Neural progenitor cell (in vitro differentiated cells): ENCODE data around the gene CCDC74A.
"Not testable (repeated sequence)": the region's sequence is repeated elsewhere in the genome, so short reads cannot be mapped to it uniquely, and the experiment has no call there.

Experiments
- EZH2 ChIP-seq: fragments of 200-600 bp; sonication (generic); IDR thresholded peaks from 2 replicates; pipeline ENCODE4 v1.6.1; 2017; ENCODE audit warnings: antibody characterized with exemption, mild to moderate bottlenecking, moderate library complexity
- TF ChIP-seq, protein P1 (sequence below): fragments of 200-600 bp; sonication (generic); IDR thresholded peaks from 2 replicates; pipeline ENCODE4 v1.5.1; 2017; ENCODE audit warnings: antibody characterized with exemption, mild to moderate bottlenecking

DNA sequence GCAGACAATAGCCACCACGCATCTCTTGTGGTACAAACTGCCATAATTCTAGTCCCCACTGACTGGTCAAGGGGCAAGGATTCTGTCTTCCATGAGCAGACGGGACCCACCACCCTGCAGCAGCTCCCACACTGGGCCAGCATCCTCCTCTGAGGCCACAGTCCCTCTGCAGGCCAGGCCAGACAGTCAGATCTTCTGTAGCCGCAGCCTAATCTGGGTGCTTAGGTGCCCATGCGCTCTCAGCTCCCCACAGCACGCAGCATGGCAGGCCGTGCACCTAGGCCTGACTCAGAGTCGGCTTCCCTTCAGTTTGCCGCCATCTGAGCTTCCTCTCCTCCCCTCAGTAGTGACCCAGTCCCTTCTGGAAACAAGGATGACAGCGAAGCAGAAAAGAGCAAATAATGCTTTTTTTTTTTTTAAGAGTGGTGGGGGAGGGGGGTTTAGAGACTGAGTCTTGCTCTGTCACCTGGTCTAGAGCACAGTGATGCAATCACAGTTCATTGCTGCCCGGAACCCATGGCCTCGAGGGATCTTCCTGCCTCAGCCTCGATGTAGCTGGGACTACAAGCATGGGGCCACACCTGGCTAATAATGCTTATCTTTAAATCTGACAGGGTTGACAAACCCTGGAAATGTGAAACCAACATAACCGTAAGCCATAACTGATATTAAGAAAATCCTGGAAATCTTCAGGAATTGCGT is 41.3 kb upstream of the CCDC74A start:
- TF ChIP-seq, protein P1, sequence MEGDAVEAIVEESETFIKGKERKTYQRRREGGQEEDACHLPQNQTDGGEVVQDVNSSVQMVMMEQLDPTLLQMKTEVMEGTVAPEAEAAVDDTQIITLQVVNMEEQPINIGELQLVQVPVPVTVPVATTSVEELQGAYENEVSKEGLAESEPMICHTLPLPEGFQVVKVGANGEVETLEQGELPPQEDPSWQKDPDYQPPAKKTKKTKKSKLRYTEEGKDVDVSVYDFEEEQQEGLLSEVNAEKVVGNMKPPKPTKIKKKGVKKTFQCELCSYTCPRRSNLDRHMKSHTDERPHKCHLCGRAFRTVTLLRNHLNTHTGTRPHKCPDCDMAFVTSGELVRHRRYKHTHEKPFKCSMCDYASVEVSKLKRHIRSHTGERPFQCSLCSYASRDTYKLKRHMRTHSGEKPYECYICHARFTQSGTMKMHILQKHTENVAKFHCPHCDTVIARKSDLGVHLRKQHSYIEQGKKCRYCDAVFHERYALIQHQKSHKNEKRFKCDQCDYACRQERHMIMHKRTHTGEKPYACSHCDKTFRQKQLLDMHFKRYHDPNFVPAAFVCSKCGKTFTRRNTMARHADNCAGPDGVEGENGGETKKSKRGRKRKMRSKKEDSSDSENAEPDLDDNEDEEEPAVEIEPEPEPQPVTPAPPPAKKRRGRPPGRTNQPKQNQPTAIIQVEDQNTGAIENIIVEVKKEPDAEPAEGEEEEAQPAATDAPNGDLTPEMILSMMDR: not testable (repeated sequence)
- TF ChIP-seq EZH2: not testable (repeated sequence)
